Globus pallidus (tissue), 1 donor: ENCODE measurements around the gene TMOD4.

Experiments used
- DNase-seq: peaks from one replicate; pipeline ENCODE4 v3.0.0-alpha.2; 2015; ENCODE audit warnings: low spot score

Gene TMOD4

DNA sequence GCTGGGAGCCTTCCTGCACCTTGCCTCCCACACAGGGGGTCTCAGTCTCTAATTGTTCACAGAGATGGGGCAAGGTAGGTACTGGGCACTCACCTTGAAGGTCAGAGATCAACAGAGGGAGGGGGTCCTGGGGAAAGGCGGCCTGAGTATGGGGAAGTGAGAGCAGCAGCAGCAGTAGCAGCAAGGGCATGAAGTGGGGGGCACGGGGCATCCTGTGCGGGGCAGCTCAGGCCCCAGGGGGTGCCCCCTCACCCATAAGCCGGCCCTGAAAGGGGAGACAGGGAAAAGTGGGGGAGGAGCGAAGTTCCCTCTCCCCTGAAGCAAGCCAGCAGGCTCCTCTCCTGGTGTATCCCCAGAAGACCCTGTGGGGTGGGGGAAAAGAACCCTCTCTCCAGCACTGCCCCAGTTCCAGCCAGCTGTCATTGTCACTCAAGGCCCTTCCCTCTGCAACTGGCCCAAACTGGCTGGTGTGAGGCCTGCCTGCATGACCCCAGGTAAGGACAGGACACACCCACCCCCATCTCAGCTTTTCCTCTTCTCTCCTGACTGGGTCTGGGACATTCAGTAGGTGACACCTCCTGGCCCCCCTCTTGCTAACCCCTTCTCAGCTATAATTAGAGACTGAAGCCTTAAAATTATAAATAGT lies 33.2 kb downstream of the TMOD4 start:
- DNase-seq, result no peak

DNA sequence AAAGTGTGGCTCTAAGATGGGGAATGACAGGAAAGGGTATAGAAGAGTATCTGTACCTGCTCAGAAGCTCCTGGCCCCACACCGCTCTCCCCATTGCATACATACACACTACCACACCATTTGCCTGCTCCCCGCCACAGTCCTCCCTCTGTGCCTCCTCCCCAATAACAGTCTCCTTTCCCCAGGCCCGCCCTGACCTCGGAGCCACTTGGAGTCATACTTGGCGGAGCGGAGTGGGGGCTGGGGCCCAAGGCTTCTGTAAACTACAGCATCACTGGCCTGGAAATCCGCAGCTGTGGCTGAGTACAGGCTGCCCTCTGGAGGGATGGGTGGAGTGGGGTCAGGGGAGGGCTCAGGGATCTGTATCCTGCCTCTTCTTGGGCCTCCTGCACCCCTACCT lies 38.0 kb downstream of the TMOD4 start:
- DNase-seq, result no peak

DNA sequence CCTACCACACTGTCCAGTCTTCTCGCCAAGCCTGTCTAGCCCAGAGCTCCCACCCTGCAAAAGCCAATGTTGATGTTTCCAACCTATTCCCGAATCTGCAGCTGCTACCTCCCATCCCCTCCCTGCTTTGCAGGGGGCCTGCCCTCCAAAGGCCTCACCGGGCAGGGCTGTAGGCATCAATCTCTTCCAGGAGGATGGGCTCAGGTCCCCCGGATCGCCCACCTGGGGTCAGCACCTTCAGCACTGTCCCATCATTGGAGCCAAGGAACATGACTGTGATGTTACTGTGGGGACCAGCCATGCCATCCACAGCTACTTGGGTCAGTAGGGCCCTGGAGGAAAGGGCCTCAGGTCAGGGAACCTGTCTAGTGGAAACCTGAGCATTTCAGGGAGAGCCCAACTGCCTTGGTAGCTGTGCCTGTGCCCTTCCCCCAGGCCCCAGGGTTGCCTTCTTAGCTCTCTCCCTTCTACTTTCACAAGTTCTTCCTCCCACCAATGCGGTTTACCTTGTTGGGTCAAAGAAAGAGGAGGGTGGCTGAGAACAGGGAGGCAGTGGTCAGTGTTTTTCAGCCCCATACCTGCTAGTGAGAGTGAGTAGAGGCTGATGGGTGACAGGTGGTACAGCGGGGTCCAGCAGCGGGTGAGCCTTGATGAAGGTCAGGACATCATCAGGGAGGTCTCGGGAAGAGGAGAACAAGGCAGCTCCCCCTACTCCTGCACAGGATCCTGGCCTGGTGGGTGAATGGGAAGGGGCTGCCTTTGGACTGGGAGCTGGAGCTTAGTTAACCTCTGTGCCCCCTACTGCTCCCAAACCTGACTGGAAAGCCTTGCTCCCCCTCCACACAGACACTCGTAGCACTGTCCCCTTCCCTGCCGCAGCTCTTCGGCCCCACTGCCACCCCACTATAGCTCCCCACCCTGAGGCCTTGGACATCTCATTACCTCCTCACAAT lies 40.1 kb downstream of the TMOD4 start:
- no peak for DNase-seq

DNA sequence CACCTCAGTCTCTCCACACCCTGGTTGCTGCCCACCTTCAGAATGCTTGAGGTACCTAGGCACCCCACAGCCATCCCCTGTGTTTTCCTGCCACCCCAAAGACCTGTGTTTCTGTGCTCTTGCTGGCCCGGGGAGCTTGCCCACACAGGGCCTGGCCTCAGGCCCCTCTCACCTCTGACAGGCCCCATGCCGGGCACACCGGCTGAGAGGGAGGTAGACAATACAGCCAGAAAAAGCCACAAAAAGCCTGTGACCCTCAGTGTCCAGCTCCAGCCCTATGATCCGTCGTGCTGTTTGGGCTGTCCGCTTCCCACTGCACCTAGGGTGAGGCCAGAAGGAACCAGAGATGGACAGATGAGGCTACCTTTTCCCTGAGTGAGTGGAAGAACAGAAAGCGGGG lies 40.8 kb downstream of the TMOD4 start:
- DNase-seq, result no peak

DNA sequence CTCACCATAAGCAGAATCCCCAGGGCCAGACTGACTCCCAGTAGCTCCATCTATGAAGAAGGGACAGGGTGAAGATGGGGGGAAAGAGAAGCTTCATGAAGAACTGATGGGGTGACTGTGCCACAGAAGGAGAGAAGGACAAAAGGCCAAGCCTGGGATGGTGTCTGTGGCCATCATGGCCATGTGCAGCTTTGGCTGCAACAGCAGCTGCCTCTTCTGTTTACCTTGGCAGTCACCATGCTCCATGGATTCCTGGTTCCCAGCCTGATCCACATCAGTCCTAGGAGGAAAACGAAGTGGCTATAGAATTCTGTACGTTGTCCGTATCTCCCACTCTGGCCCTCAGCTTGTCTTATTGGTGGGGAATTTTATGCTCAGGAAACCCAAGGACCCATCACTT lies 41.4 kb downstream of the TMOD4 start:
- no peak for DNase-seq

DNA sequence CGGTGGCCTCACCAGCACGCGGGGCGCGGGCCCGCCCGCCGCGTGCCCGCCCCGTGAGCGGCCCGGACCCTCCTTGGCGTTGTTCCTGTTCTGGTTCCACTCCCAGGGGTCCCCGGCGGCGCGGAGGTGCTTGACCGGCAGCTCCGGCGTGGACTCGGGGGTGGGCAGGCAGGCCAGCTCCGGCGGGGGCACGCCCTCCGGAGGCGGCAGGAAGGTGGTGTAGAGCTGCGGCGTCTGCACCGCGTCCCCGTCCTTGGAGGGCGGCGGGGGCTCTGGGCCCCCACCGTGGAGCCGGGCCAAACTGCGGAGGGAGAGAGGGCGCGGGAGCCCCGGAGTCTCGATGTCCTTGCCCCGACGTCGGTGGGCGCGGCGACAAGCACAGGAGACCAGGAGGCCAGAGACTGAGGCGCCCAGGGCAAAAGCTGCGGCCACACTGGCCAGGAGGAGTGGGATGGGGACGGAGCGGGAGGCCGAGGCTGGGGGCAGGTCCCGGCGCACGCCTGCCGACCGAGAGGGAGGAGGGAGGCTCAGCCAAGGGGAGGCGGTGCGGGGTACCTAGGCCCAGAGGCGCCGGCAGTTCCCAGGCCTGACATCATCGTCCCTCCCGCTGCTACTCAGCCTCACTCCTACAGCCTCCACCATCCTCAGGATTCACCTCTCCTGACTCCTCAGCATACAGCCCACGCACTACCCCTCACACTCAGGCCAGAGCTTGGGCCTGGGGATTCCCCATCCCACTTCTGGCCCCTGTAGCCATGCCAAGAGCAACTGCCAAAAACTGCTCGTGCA lies 42.6 kb downstream of the TMOD4 start:
- no peak for DNase-seq

DNA sequence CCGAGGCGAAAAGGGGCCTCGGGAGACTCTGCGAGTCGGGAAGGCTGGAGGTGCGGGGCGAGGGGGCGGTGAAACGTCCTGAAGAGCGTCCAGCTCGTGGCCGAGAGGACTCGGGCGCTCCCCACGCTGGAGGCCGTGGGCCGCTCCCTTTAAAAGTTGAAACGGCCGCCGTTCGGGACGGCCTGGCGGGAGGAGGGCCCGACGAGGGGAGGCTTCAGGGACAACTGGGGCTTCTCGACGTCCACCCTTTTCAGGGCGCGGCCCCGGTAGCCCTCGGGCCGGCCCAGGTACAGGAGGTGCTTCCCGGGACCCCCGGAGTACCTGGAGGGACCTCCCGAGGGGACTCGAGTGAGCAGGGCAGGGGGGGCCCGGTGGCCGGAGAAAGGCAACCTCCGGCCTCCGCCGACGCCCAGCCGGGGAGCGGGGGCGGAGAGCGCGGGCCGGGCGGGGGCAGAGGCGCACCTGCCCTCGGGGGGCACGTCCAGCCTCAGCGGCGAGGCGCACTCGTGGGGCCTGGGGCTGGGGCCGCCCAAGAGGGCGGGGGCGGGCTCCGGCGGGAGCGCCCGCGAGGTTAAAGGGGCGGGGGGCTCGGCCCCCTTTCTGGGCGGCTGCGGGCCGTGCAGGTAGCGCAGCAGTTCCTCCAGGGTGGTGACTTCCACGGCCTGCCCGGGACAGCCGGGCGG lies 43.3 kb downstream of the TMOD4 start:
- no peak for DNase-seq

DNA sequence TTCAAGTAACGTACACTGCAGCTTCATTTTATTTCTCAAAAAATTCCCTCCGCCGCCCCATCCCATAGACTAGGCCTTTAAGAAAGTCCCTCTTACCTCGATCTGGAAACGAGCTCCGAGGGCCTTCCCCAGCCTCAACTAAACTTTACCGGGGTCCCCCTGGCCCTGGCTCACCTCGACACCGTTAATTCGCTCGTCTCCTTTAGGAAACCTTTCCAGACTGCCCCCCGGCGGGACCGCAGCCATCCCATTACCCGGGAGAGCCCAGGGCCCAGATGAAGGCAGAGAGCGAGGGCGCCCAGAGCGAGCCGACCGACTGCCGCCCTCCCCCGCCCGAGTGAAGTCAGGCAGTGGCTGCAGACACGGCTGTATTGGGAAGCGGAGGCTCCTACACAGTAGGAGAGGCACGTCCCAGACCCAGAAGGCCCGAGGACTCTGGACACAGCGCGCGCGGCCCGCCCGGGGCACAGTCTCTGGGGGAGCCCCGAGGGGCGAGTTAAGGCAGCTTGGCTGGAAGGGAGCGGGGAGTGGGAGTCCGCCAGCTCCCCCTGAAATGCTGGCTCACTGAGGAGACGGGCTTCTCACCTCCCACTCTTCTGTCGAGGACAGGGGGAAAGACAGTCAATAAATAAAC lies 44.0 kb downstream of the TMOD4 start:
- no peak for DNase-seq

DNA sequence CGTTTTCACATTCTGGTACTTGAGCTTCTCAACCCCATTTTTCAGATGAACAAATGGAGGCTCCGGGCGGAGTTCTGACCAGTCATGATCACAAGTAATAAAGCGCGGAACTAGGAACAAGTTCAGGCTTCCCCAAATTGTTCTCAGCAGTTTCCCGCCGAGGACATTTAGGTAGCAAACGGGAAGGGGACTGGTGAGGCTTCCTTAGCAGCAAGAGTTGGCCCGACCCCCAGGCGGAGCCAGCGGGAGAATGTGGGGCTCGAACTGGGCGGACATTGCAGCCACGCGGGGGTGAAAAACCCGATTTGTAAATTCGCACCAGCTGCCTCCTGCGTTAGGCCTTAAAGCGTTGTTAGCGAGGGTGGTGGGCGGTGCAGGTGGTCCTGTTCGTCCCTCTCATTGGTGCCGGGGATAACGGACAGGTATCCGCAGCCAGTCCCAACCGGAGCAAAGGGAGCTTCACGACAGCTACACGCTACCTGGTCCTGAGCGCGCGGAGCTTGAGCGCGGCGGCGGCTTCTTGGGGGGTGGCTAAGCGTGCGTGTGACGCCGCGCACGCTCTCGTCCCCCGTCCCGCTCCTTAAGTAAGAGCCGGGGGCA lies 44.7 kb downstream of the TMOD4 start:
- peak; percentile 42 for DNase-seq

DNA sequence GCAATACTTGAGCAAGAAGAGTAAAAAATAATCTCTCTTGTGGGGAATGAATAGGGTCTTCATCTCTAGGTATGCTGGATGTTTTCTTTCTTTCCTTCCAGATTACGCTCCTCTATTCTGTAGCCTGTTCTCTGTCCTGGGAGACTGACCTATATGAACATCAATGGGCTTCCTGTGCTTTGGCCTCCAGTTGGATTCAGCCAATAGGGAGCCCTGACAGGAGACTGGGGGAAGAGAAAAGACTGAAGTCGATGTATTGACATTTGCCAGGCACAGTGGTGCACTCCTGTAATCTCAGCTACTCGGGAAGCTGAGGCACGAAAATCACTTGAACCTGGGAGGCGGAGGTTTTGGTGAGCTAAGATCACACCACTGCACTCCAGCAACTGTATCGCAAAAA lies 47.0 kb downstream of the TMOD4 start:
- DNase-seq, result no peak

DNA sequence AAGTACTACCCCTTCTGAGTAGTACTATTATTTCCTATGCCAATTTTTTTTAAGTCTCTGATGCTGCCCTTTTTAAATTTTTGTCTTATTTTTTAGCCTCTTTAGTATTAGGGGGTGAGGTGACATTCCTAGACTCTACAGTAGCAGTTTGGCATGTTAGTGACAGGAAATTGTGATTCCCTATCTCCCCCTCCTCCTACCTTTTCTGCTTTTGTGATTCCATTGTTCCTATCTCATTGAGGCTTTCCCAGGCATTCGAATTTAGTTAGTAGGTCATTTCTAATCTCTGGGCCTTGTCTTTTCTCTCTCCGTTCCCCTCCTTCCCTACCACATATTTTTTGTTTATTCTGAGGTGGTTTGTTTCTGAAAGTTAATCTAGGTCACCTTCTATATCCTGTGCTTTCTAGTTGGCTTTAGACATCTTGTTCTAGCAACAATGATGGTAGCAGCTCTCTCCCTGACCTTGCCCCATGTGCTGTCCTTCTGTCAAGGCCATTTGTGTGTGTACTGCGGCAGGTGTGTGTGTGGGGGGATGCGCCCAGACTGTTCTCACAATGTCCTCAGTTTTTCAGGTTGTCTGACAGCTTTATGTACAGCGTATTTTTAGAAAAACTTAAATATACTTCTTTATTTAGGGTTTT lies 50.9 kb downstream of the TMOD4 start:
- DNase-seq, result no peak
